Measurements from ENCODE around the gene CRYBB2.
"Not testable (repeated sequence)": the region's sequence is repeated elsewhere in the genome, so short reads cannot be mapped to it uniquely, and the experiment has no call there.

Gene CRYBB2

DNA sequence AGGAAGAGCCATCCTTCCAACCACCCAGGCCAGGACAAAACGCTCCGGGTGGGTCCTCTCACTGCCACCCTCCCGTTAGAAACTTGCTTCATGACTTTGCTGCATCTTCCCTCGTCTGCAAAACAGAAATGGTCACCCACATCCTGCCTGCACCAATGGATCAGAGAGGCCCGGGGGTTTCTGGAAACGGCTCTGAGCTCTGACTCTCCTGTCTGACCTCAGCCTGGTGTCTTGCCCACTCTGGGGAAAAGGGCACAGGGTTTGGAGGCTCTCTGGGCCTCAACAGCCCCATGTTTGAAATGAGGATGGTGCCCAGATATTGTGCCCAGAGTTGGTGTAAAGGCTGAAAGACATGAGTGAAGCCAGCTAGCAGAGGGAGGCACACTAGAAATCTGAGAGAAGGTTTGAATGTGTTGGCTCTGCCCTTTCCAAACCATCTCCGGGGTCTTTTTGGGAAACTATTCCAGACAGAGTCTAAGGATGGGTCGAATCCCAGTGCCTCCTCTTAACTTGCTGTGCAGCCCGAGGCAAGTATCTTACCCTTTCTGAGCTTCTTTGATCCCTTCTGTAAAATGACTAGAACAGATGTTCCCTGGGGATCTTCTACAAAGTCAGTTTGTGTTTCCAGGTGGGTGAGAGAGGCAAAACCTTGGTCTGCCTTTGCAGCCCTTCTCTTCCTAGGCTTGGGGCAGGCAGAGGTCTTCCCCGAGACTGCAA is 17.7 kb upstream of the CRYBB2 start:
- Mint-ChIP-seq H3K9me3 (no peaks in the 10 kb centered on the region), H3K4me1 (peaks cover 30% of the 10 kb centered on the region), H3K36me3 (ENCODE audit: low read depth) (peaks cover 6% of the 10 kb centered on the region), H3K4me3 (no peak overlapping the region), H3K27ac (no peak overlapping the region), H3K27me3 (ENCODE audit: low read depth, poor library complexity) (peaks cover 4% of the 10 kb centered on the region)
- no peak for DNase-seq
- TF ChIP-seq, protein P1, sequence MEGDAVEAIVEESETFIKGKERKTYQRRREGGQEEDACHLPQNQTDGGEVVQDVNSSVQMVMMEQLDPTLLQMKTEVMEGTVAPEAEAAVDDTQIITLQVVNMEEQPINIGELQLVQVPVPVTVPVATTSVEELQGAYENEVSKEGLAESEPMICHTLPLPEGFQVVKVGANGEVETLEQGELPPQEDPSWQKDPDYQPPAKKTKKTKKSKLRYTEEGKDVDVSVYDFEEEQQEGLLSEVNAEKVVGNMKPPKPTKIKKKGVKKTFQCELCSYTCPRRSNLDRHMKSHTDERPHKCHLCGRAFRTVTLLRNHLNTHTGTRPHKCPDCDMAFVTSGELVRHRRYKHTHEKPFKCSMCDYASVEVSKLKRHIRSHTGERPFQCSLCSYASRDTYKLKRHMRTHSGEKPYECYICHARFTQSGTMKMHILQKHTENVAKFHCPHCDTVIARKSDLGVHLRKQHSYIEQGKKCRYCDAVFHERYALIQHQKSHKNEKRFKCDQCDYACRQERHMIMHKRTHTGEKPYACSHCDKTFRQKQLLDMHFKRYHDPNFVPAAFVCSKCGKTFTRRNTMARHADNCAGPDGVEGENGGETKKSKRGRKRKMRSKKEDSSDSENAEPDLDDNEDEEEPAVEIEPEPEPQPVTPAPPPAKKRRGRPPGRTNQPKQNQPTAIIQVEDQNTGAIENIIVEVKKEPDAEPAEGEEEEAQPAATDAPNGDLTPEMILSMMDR (IDR thresholded peaks at IDR 0.05): no peak

DNA sequence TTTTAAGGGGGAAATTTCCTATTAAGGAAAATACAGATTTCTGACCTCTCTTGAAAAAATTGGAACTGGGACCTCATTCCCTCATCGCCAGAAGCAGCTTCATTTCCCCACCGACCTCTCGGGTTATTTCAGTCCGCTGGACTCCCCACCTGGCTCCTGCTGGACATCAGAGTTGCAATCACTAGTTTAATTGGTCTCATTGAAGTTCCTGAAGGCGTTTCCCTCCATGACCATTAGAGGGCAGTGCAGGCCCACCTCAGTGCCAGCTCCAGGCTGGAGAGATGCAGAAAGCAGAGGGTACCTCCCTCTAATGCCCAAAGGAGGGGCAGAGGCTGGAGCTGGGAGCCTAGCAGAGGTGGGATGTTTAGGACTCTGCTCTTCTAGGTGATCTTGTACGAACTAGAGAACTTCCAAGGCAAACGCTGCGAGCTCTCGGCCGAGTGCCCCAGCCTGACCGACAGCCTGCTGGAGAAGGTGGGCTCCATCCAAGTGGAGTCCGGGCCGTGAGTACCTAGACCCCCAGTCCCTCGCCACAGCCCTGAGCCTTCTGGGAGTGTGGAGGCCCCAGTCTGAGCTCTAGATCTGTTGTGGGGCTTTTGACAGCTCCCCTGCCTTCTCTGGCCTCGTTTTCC is 17.0 kb upstream of the CRYBB2 start:
- Mint-ChIP-seq H3K4me3 (no peak overlapping the region), H3K36me3 (ENCODE audit: low read depth) (peaks cover 2% of the 10 kb centered on the region), H3K9me3 (no peaks in the 10 kb centered on the region), H3K27me3 (ENCODE audit: low read depth, poor library complexity) (peaks cover 6% of the 10 kb centered on the region), H3K27ac (no peak overlapping the region), H3K4me1 (peaks cover 25% of the 10 kb centered on the region)
- TF ChIP-seq, protein P1 (IDR thresholded peaks at IDR 0.05): peak; percentile 90
- DNase-seq: peak; percentile 79

DNA sequence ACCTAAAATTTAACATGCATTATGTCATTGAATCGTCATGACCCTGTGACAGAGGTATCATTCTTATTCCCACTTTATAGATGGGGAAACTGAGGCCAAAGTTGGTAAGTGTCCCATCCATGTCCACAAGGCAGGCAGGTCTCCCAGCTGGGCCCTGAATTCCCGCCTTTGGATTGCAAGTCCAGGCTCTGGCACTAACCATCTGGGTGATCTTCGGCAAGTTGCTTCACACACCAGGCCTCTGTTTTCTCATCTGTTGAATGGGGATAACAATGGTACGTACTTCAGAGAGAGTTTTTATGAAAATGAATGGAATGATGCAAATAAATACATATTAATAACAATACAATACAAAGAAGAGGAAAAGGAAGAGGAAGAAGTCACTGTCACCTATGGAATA is 16.4 kb upstream of the CRYBB2 start:
- Mint-ChIP-seq H3K9me3 (no peaks in the 10 kb centered on the region), H3K27me3 (ENCODE audit: low read depth, poor library complexity) (peaks cover 10% of the 10 kb centered on the region), H3K4me1 (peaks cover 21% of the 10 kb centered on the region), H3K4me3 (no peak overlapping the region), H3K36me3 (ENCODE audit: low read depth) (no peaks in the 10 kb centered on the region), H3K27ac (no peak overlapping the region)
- DNase-seq: no peak
- TF ChIP-seq, protein P1 (IDR thresholded peaks at IDR 0.05): no peak

DNA sequence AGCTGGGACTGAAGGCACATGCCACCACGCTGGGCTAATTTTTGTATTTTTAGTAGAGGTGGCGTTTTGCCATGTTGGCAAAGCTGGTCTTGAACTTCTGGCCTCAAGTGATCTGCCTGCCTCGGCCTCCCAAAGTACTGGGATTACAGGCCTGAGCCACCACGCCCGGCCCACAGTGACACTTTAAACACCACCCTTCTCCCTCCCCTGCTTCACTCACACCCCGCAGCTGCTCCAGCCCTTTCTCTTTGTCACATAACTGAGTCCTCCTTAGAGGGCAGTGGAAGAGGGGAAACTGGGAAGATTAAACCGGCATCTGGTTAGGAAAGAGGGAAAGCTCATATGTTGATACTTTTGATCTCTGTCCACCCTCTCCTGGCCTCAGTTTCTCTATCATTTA is 14.9 kb upstream of the CRYBB2 start:
- H3K9me3 Mint-ChIP-seq; H3K27me3 Mint-ChIP-seq (ENCODE audit: low read depth, poor library complexity); H3K36me3 Mint-ChIP-seq (ENCODE audit: low read depth); H3K27ac Mint-ChIP-seq; H3K4me3 Mint-ChIP-seq; DNase-seq: not testable (repeated sequence)
- H3K4me1 Mint-ChIP-seq: peaks cover 15% of the 10 kb centered on the region

DNA sequence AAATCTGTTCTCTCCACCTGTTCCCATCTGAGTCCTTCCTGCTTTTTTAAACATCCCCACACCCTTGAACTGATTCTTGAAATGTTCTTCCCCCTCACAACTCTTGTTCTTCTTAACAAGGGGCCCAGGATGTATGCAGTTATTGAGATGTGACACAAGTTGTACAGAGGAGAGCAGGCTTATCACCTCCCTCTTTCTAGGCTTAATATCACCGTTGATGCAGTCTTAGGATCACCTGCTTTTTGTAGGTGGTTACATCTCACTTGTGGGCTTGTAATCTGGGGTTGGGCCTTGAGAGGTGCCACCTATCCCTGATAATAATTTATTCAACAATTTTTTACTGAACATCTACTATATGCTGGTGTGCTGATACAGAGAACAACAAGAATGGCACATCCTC is 13.6 kb upstream of the CRYBB2 start:
- TF ChIP-seq, protein P1 (IDR thresholded peaks at IDR 0.05): no peak
- no peak for DNase-seq
- peaks cover 10% of the 10 kb centered on the region for H3K27me3 Mint-ChIP-seq (ENCODE audit: low read depth, poor library complexity)
- H3K4me3 Mint-ChIP-seq: no peak overlapping the region
- peaks cover 5% of the 10 kb centered on the region for H3K4me1 Mint-ChIP-seq
- H3K27ac Mint-ChIP-seq: no peak overlapping the region
- H3K9me3 Mint-ChIP-seq: no peaks in the 10 kb centered on the region
- H3K36me3 Mint-ChIP-seq (ENCODE audit: low read depth): no peaks in the 10 kb centered on the region

DNA sequence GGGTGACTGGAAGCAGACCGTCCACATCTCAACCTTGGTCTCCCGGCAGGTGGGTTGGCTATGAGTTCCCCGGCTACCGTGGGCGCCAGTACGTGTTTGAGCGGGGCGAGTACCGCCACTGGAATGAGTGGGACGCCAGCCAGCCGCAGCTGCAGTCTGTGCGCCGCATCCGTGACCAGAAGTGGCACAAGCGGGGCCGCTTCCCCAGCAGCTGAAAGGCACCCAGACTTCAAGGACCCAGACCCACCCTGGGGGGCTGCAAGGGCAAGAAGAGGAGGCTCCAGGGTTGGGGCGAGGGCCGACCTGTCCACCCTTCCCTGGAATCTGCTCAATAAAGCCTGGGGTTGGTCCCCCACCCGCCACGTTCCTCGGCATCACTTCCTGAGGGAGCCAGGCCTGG is 12.4 kb upstream of the CRYBB2 start:
- peaks cover 10% of the 10 kb centered on the region for H3K27me3 Mint-ChIP-seq (ENCODE audit: low read depth, poor library complexity)
- TF ChIP-seq, protein P1 (IDR thresholded peaks at IDR 0.05): no peak
- DNase-seq: no peak
- H3K4me1 Mint-ChIP-seq: peaks cover 5% of the 10 kb centered on the region
- no peak overlapping the region for H3K27ac Mint-ChIP-seq
- no peaks in the 10 kb centered on the region for H3K36me3 Mint-ChIP-seq (ENCODE audit: low read depth)
- no peak overlapping the region for H3K4me3 Mint-ChIP-seq
- no peaks in the 10 kb centered on the region for H3K9me3 Mint-ChIP-seq

Data from nephron progenitor cell (in vitro differentiated cells).